ENCODE data around the gene PRDM15. TPM values are rescaled to one million over a fixed set of nuclear protein-coding genes. Genes with fewer than 3 reads are reported as not detected.

The PRDM15 gene
- total RNA-seq, 1 experiment from 2014 or later: 16.7 TPM

- no peak overlapping the region for H3K4me3 ChIP-seq (ENCODE audit: low read depth, low read length, poor library complexity, severe bottlenecking)
- TF ChIP-seq CTCF (conservative IDR thresholded peaks at IDR 0.05; ENCODE audit: low read depth, low read length) (no peak), EZH2 (IDR thresholded peaks at IDR 0.05; ENCODE audit: borderline replicate concordance, low read depth, low read length, poor library complexity, severe bottlenecking) (no peak)
Measured at GRCh38 chr21:41848533-41848932, 30.6 kb downstream of the PRDM15 start.

GRCh38 chr21:41847066-41847804 lies 31.9 kb downstream of the PRDM15 start:
- Histone ChIP-seq H3K9me3 (ENCODE audit: low read depth, low read length, poor library complexity, severe bottlenecking) (no peaks in the 10 kb centered on the region), H3K36me3 (ENCODE audit: insufficient read depth, low read length, poor library complexity, severe bottlenecking) (no peaks in the 10 kb centered on the region), H3K27ac (ENCODE audit: low read depth, low read length, poor library complexity, severe bottlenecking) (no peak overlapping the region), H3K4me1 (ENCODE audit: insufficient read depth, low read length, poor library complexity, severe bottlenecking) (peaks cover 6% of the 10 kb centered on the region), H3K4me3 (ENCODE audit: low read depth, low read length, poor library complexity, severe bottlenecking) (no peak overlapping the region), H3K27me3 (replicated peaks; ENCODE audit: insufficient read depth, low read depth, low read length, poor library complexity) (no peaks in the 10 kb centered on the region)
- no TSS peak for BruUV-seq (replicated peaks)
- ChIA-PET CTCF (no interaction called here), POLR2A (ENCODE audit: low non-redundant PET) (no interaction called here)
- intact Hi-C loops (cut with micrococcal nuclease; ENCODE audit: unreplicated experiment): no loop called here
- DNase-seq (ENCODE audit: low spot score): peak; percentile 39
- TF ChIP-seq CTCF (conservative IDR thresholded peaks at IDR 0.05; ENCODE audit: low read depth, low read length) (peak; percentile 52), EZH2 (IDR thresholded peaks at IDR 0.05; ENCODE audit: borderline replicate concordance, low read depth, low read length, poor library complexity, severe bottlenecking) (no peak)

More at GRCh38 chr21:41848533-41848932, 30.6 kb downstream of the PRDM15 start:
- Histone ChIP-seq H3K27me3 (replicated peaks; ENCODE audit: insufficient read depth, low read depth, low read length, poor library complexity) (no peaks in the 10 kb centered on the region), H3K4me1 (ENCODE audit: insufficient read depth, low read length, poor library complexity, severe bottlenecking) (peaks cover 6% of the 10 kb centered on the region), H3K27ac (ENCODE audit: low read depth, low read length, poor library complexity, severe bottlenecking) (no peak overlapping the region), H3K36me3 (ENCODE audit: insufficient read depth, low read length, poor library complexity, severe bottlenecking) (no peaks in the 10 kb centered on the region), H3K9me3 (ENCODE audit: low read depth, low read length, poor library complexity, severe bottlenecking) (no peaks in the 10 kb centered on the region)
- CTCF ChIA-PET: no interaction called here
- intact Hi-C loops (cut with micrococcal nuclease; ENCODE audit: unreplicated experiment): no loop called here
- DNase-seq (ENCODE audit: low spot score): no peak
- POLR2A ChIA-PET (ENCODE audit: low non-redundant PET): no interaction called here
- BruUV-seq (replicated peaks): no TSS peak

- intact Hi-C loops (cut with micrococcal nuclease; ENCODE audit: unreplicated experiment): no loop called here
- Histone ChIP-seq H3K27ac (ENCODE audit: low read depth, low read length, poor library complexity, severe bottlenecking) (no peak overlapping the region), H3K4me3 (ENCODE audit: low read depth, low read length, poor library complexity, severe bottlenecking) (no peak overlapping the region), H3K27me3 (replicated peaks; ENCODE audit: insufficient read depth, low read depth, low read length, poor library complexity) (no peaks in the 10 kb centered on the region), H3K36me3 (ENCODE audit: insufficient read depth, low read length, poor library complexity, severe bottlenecking) (no peaks in the 10 kb centered on the region), H3K9me3 (ENCODE audit: low read depth, low read length, poor library complexity, severe bottlenecking) (no peaks in the 10 kb centered on the region), H3K4me1 (ENCODE audit: insufficient read depth, low read length, poor library complexity, severe bottlenecking) (peaks cover 6% of the 10 kb centered on the region)
- no peak for DNase-seq (ENCODE audit: low spot score)
- no peak for TF ChIP-seq EZH2 (IDR thresholded peaks at IDR 0.05; ENCODE audit: borderline replicate concordance, low read depth, low read length, poor library complexity, severe bottlenecking)
- TF ChIP-seq CTCF (conservative IDR thresholded peaks at IDR 0.05; ENCODE audit: low read depth, low read length): no peak
- POLR2A ChIA-PET (ENCODE audit: low non-redundant PET): no interaction called here
- BruUV-seq (replicated peaks): no TSS peak
- CTCF ChIA-PET: no interaction called here
Measured at GRCh38 chr21:41846536-41846935, 32.6 kb downstream of the PRDM15 start.

All from A673 (cell line).